GM21390 (cell line): ENCODE results near the gene IMPDH2.

Experiments
- ATAC-seq: cut with Tn5 transposase; IDR thresholded peaks from one replicate; pipeline ENCODE4 v1.9.1; 2021; ENCODE audit not compliant: unreplicated experiment

The IMPDH2 gene

DNA sequence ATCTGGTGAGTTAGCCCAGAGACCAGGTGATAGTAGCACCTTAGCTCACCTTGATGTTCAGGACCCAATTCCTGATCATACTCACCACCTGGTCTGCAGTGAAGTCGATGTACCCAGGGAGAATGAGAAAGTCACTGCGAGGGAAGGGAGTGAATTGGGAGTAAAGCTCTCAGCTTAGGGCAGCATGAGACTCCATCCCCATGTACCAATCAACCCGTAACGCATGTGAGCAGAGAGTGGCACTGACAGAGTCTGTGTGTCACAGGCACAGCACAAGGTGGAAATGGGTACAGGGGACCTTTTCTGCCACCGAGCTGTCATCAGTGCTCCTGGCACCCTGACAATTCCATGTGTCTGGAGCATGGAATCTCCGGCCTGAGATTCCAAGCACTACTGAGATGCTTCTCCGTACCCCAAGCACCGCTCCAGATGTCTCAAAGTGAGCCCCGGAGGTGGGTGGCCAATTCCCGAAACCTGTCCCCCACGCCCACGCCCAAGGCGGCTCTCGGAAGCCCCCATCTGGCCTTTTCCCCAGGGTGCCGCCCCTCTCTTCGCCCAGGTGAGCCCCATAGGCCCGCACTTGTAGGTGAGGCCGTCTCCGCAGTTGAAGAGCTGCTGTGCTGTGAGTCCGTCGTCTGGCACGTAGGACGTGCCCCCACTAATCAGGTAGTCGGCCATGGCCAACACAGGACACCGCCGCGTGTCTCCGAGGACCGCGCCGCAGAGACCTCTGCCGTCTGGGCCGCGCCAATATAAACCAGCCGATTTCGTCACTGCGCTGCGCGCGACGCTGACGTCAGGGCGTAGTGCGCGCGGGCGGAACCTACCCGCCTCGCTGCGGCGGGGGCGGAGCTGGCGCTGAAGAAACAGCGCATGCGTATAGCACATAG, at the start of gene IMPDH2:
TSS of gene IMPDH2 (minus strand) at position 726 of the 890 bp plus-strand sequence. CDS start at position 678, 48 bp downstream.
- peak; percentile 90 for ATAC-seq

GRCh38 chr3:49076646-49077045, 47.4 kb upstream of the IMPDH2 start:
- no peak for ATAC-seq

DNA sequence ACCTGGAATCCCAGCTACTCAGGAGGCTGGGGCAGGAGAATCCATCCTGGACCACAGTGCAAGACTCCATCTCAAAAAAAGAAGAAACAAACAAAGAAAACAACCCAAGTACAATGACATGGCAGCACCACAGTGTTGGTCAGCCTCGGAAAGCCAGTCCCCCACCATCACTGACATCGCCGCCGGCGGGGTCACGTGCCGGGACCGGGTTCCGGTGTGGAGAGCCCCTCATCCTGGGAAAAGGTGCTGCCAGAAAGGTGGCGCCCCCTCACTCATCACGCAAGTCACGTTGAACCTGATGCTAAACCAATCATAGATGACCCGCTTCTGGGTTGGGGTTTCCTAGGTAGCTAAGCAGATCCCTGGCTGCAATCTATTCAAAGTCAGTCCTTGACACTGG, 46.9 kb upstream of the IMPDH2 start:
- ATAC-seq, result no peak

DNA sequence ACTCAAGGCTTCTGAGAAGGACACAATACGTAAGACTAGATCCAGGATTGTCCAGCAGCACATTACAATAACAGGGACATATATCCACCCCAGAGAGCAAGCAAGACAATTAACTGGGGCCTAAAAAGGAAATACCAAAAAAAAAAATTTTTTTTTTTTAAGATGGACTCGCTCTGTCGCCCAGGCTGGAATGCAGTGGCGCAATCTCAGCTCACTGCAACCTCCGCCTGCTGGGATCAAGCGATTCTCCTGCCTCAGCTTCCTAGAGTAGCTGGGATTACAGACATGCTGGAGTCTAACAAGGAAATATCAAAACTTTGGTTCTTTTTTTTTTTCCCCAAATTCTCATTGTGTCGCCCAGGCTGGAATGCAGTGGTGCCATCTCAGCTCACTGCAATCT, 28.8 kb upstream of the IMPDH2 start:
- ATAC-seq, result no peak

DNA sequence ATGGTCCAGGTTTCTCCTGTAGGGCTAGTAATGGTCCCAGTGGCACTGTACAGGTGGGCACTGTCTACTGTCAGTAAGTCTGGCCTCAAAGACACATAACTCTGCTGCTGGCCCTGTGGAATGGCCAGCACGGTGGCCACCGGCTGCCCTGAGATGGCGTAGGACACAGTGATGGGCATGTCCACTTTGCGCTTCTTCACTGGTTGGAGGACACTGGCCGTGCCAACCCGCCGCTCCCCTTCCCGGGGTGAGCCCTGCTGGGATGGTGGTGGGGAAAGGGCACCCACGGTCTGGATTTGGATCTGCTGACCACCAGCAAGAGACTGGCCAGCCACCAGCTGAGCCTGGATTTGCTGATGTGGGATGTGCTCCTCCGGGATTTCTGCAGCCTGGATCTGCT, 28.1 kb upstream of the IMPDH2 start:
- ATAC-seq, result no peak

- ATAC-seq, result no peak
Measured at GRCh38 chr3:49054344-49054862, 25.2 kb upstream of the IMPDH2 start.

DNA sequence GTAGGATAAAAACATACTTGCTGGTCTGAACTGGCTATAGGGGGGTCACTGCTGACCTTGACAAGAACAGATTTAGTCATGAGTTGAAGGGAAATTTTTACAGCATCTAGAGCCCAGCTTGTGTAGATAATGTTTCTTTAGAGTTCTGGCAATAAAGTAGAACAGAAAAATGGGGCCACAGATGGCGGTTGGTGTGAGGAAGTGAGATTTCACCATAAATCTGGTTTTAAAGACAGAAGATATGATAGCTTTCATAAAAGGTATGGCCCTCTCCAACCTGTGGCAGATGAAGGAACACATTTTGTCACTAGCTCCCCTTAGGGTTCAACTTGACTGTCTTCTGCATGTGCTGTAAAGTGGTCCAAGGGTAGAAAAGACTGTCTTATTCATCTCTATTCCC, 24.3 kb upstream of the IMPDH2 start:
- no peak for ATAC-seq

- no peak for ATAC-seq
Measured at GRCh38 chr3:49035281-49035680, 6.1 kb upstream of the IMPDH2 start.

GRCh38 chr3:49034650-49035049, 5.5 kb upstream of the IMPDH2 start:
- no peak for ATAC-seq

- no peak for ATAC-seq
Measured at GRCh38 chr3:49032646-49033304, 3.6 kb upstream of the IMPDH2 start.

DNA sequence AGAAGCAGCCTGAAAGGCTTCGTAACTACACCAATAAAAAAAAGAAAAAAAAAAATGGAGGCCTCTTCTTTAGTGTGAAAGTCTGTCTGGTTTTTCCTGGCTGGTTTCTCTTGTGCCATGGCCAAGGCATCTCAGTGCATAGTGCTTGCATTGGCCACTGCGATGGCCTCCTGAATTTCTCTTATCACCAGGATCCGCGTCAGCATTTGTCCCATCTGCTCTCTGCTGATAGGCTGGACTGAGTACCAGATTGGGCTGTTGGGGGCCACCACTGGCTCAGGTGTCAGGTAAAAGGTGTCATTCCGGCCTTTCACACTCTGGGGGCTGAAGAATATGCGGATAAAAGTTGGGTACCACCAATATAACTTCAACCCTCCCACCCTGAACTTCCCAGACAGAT, 1.1 kb upstream of the IMPDH2 start:
- ATAC-seq, result no peak

- no peak for ATAC-seq
Measured at GRCh38 chr3:49029563-49029884, 326 bp upstream of the IMPDH2 start.

- no peak for ATAC-seq
Measured at GRCh38 chr3:49028298-49028672, 913 bp downstream of the IMPDH2 start.

GRCh38 chr3:49027634-49028033, 1.6 kb downstream of the IMPDH2 start:
- ATAC-seq, result no peak

- no peak for ATAC-seq
Measured at GRCh38 chr3:49026536-49026935, 2.7 kb downstream of the IMPDH2 start.

GRCh38 chr3:49025793-49026520, 3.2 kb downstream of the IMPDH2 start:
- ATAC-seq, result no peak

DNA sequence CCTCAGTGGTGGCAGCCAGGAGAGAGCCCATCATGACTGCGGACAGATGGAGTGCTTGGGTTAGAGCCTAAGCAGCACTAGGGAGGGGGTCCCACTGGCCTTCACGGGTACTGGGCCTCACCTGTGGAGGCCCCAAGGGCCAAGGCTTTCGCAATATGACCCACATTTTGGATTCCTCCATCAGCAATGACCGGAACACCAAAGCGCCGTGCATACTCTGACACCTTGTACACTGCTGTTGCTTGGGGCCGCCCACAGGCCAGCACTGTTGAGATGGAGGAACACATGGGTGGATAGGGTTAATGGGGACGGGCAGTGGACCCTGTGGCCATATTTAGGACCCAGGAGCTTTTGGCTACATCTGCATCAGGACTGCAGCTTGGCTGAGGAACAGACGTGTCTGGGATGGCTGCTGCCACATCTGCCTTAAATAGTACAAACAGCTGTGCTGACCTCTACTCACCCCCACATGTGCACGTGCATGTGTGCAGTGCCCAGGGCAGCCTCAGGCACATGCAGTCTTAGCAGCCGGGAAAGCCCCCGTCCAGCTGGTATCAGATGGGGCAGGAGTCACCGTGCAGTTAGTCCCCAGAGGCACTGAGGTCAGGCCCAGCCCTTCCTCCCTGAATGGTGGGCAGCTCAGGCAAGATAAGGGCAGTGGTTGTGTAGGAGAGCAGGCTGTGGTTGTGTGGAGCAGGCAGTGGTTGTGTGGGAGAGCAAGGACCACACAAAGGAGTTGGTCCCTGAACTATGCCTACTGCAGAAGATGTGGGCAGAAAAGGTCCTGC, 4.0 kb downstream of the IMPDH2 start:
- ATAC-seq, result no peak

DNA sequence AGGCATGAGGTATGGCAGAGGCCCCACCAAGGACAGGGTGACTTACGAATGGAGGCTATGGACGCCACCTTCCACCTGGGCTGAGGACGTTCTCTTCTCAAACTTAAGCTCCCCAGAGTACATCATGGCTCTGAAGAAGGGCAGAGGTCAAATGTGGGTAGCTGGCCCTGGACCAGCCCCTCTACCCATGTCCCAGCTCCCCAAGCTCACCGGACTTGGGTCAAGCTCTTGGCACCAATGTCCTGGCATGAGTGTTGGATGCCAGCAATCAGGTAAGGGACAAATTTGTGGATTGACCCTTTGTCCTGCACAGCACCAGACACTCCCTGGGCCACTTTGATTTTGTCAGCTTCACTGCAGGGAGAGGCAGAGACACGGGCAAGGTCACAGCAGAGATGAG, 4.7 kb downstream of the IMPDH2 start:
- ATAC-seq, result no peak

DNA sequence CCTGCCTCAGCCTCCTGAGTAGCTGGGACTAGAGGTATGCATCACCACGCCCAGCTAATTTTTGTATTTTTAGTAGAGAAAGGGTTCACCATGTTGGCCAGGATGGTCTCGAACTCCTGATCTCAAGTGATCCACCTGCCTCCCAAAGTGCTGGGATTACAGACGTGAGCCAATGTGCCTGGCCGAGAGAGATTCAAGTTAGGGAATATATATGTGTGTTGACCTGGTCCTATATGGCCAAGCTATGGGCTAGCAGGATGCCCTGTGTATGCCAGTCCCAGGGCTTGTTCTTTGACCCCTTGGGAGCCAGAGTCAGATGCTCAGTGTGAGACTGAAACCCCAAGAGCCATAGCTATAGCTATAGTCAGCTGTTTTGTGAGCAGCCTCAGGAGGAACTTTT, 5.4 kb downstream of the IMPDH2 start:
- no peak for ATAC-seq

GRCh38 chr3:49022688-49023171, 6.5 kb downstream of the IMPDH2 start:
- no peak for ATAC-seq
